ENCODE data around the gene PSMA5.

- TF ChIP-seq GABPA (IDR thresholded peaks at IDR 0.05; ENCODE audit: low read depth) (no peak), TCF12 (IDR thresholded peaks at IDR 0.05; ENCODE audit: low read depth, low read length) (no peak), POLR2AphosphoS5 (IDR thresholded peaks at IDR 0.05; ENCODE audit: low read length) (no peak), YY1 (IDR thresholded peaks at IDR 0.05; ENCODE audit: low read depth, low read length) (no peak), BACH1 (IDR thresholded peaks at IDR 0.05; ENCODE audit: borderline replicate concordance) (no peak), ZNF592 (IDR thresholded peaks at IDR 0.05) (no peak), ZNF384 (IDR thresholded peaks at IDR 0.05; ENCODE audit: borderline replicate concordance, low read depth, low read length) (no peak), SP1 (IDR thresholded peaks at IDR 0.05; ENCODE audit: low read depth, low read length) (no peak), KAT2A (conservative IDR thresholded peaks at IDR 0.05; ENCODE audit: control insufficient read depth, low read depth, low read length) (no peak), BRCA1 (IDR thresholded peaks at IDR 0.05; ENCODE audit: low read depth, low read length) (no peak)
Observed at GRCh38 chr1:109386054-109386717, 40.1 kb downstream of the PSMA5 start.
